Loucy (cell line): ENCODE measurements around the gene REPS2.

Experiments used
- CTCF ChIP-seq: fragments of 200-600 bp; sonication (generic); conservative IDR thresholded peaks from 2 replicates; pipeline ENCODE4 v1.5.1; 2014; ENCODE audit warnings: mild to moderate bottlenecking, antibody characterized with exemption, low read length
- EZH2phosphoT487 ChIP-seq: fragments of 200-600 bp; IDR thresholded peaks from 2 replicates; pipeline ENCODE4 v1.6.1; 2018; ENCODE audit warnings: antibody characterized with exemption, mild to moderate bottlenecking, moderate library complexity, borderline replicate concordance

- no peak for TF ChIP-seq CTCF
- TF ChIP-seq EZH2phosphoT487: no peak
Observed at GRCh38 chrX:16953606-16954211, 7.3 kb downstream of the REPS2 start.
